ENCODE results near the gene ENTPD1.
"Not testable (repeated sequence)": the region's sequence is repeated elsewhere in the genome, so short reads cannot be mapped to it uniquely, and the experiment has no call there.

Gene ENTPD1

DNA sequence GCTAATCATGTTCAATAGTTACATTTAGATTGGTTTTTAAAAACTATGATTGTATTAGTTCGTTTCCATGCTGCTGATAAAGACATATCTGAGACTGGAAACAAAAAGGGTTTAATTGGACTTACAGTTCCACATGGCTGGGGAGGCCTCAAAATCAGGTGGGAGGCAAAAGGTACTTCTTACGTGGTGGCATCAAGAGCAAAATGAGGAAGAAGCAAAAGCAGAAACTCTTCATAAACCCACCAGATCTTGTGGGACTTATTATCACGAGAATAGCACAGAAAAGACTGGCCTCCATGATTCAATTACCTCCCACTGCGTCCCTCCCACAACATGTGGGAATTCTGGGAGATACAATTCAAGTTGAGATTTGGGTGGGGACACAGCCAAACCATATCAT lies 117.7 kb downstream of the ENTPD1 start:
- no peak overlapping the region for H3K27ac ChIP-seq
- TF ChIP-seq, protein P1, sequence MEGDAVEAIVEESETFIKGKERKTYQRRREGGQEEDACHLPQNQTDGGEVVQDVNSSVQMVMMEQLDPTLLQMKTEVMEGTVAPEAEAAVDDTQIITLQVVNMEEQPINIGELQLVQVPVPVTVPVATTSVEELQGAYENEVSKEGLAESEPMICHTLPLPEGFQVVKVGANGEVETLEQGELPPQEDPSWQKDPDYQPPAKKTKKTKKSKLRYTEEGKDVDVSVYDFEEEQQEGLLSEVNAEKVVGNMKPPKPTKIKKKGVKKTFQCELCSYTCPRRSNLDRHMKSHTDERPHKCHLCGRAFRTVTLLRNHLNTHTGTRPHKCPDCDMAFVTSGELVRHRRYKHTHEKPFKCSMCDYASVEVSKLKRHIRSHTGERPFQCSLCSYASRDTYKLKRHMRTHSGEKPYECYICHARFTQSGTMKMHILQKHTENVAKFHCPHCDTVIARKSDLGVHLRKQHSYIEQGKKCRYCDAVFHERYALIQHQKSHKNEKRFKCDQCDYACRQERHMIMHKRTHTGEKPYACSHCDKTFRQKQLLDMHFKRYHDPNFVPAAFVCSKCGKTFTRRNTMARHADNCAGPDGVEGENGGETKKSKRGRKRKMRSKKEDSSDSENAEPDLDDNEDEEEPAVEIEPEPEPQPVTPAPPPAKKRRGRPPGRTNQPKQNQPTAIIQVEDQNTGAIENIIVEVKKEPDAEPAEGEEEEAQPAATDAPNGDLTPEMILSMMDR (IDR thresholded peaks at IDR 0.05): no peak
- TF ChIP-seq ZFX (IDR thresholded peaks at IDR 0.05; ENCODE audit: borderline replicate concordance): no peak

DNA sequence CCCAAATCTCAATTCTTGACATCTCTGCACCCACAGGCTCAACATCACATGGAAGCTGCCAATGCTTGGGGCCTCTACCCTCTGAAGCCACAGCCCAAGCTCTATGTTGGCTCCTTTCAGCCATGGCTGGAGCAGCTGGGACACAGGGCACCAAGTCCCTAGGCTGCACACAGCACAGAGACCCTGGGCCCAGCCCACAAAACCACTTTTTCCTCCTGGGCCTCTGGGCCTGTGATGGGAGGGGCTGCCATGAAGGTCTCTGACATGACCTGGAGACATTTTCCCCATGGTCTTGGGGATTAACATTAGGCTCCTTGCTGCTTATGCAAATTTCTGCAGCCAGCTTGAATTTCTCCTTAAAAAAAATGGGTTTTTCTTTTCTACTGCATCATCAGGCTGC lies 118.8 kb downstream of the ENTPD1 start:
- not testable (repeated sequence) for H3K27ac ChIP-seq

DNA sequence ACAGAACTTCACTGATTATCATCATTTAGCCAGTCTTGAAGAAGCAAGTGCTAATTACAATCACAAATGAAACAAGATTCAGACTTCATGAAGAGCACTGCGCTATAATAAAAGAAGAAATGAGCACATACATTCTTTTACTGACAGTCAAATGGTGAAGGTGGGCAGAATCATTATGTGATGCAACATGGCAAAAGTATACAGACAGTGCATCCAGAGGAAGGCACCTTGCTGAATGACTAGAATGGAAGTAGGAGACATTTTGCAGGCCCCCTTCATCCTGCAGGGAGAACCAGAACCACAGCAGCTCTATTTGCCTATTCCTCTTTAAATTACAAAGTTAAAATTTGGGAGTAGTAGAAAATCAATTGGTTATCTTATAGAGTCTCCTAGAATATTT lies 120.8 kb downstream of the ENTPD1 start:
- H3K27ac ChIP-seq: no peak overlapping the region
- no peak for TF ChIP-seq ZFX (IDR thresholded peaks at IDR 0.05; ENCODE audit: borderline replicate concordance)
- TF ChIP-seq, protein P1 (IDR thresholded peaks at IDR 0.05): no peak

DNA sequence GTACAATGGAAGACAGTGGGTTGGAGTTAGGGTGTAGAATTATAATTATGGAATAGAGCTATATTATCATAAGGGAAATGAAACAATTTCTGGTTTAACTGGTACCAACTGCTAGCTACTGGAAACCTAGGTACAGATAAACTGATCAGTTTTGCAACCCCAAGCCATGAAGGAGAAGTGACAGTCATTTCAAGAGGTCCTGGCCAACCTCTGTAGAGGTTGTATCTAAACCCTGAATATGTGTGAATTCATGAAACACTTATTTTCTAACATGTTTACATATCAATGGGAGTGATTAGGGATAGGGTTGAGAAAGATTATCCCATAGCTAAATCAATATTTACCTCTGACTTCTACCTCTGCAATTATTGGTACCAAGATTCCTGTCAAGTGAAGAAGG lies 121.9 kb downstream of the ENTPD1 start:
- H3K27ac ChIP-seq: no peak overlapping the region
- TF ChIP-seq, protein P1 (IDR thresholded peaks at IDR 0.05): no peak
- no peak for TF ChIP-seq ZFX (IDR thresholded peaks at IDR 0.05; ENCODE audit: borderline replicate concordance)

DNA sequence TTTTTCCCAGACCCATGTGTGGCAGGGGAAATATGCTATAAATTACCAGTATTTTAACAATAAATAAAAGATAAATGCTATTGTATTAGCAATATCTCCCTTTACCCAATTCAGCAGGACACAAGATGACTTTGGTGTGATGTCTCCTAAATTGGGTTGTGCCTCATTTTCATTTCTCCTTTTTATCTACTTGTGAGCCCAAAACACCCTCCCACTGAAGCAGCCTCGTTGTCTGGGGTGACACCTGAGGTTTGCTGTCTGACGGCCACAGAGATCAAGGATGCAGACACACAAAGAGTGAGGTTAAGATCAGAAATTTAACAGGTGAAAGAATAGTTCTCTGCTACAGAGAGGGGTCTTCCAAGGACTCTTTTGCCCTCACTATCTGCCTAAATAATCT lies 124.7 kb downstream of the ENTPD1 start:
- H3K27ac ChIP-seq: no peak overlapping the region
- TF ChIP-seq, protein P1 (IDR thresholded peaks at IDR 0.05): no peak
- TF ChIP-seq ZFX (IDR thresholded peaks at IDR 0.05; ENCODE audit: borderline replicate concordance): no peak

DNA sequence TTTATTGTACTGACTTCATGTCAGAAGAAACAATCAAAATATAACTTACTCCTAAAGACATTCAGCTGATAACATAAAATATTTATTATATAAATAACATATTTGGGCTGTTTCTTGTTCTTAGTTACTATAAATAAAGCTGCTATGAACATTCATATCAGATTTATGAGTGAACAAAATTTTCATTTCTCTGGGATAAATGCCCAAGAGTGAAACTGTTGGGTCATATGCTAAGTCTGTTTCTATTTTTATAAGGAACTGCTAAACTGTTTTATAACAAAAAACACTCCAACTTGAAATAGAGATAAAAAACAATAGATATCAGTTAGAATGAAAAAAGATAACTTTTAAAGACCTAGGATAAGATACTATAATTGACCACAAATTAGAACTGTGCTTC lies 125.4 kb downstream of the ENTPD1 start:
- TF ChIP-seq, protein P1 (IDR thresholded peaks at IDR 0.05): no peak
- TF ChIP-seq ZFX (IDR thresholded peaks at IDR 0.05; ENCODE audit: borderline replicate concordance): no peak
- no peak overlapping the region for H3K27ac ChIP-seq

DNA sequence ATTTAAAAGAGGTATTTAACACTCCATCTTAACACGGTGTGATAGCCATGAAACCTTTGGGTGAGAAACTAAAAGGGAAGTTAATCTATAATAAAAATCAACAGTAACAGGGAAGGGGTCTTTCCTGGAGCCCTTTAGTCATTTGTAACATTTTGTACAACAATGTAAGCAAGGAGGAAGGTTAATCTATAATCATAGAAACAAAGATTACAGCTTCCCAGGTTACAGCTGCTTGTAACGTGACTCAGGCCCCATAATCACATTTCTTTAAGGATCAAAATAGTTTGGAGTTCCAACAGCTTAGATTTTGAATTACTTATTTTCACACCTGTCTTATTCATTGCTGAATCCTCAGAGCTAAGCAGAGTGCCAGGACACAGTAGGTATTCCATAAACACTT lies 133.9 kb downstream of the ENTPD1 start:
- no peak overlapping the region for H3K27ac ChIP-seq

More for the DNA sequence above, 133.9 kb downstream of the ENTPD1 start:
- no peak for TF ChIP-seq ZFX (IDR thresholded peaks at IDR 0.05; ENCODE audit: borderline replicate concordance)
- TF ChIP-seq, protein P1 (IDR thresholded peaks at IDR 0.05): no peak
